Measurements from ENCODE around the gene SEC14L6. TPM values are rescaled to one million over a fixed set of nuclear protein-coding genes. Genes with fewer than 3 reads are reported as not detected.

SEC14L6 gene
- total RNA-seq, 4 donors from 2014 or later: 1.2 to 1.5 (median 1.4) TPM; not detected in 1

DNA sequence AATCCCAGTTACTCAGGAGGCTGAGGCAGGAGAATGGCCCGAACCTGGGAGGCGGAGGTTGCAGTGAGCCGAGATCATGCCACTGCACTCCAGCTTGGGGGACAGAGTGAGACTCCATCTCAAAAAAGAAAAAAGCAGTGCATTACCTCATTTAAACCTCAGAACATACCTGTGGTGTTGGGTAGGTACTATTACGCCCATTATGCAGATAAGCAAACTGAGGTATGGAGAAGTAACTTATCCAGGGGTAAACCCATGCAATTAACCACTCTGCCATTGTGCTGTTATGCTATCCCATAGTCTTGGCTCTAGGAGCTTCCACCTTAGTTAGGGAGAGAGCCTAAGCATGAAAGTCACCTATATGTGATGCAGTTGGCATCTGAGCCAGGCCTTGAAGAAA lies 72.4 kb downstream of the SEC14L6 start:
- WGBS: 97% methylated on average over 4 of the region's 4 CpGs
- Histone ChIP-seq H3K4me1 (no peaks in the 10 kb centered on the region), H3K9me3 (no peaks in the 10 kb centered on the region), H3K4me3 (no peak overlapping the region), H3K36me3 (no peaks in the 10 kb centered on the region), H3K27ac (replicated peaks in 1 of 4) (no peak overlapping the region), H3K27me3 (peaks cover 0 to 47% (median 0%) of the 10 kb centered on the region in 4 donors)
- intact Hi-C loops (cut with DNase I): no loop called here
- TF ChIP-seq EP300 (IDR thresholded peaks at IDR 0.05) (no peak), POLR2AphosphoS5 (IDR thresholded peaks at IDR 0.05) (no peak), POLR2A (IDR thresholded peaks at IDR 0.05; ENCODE audit: low read depth) (no peak)
- TF ChIP-seq, protein P1, sequence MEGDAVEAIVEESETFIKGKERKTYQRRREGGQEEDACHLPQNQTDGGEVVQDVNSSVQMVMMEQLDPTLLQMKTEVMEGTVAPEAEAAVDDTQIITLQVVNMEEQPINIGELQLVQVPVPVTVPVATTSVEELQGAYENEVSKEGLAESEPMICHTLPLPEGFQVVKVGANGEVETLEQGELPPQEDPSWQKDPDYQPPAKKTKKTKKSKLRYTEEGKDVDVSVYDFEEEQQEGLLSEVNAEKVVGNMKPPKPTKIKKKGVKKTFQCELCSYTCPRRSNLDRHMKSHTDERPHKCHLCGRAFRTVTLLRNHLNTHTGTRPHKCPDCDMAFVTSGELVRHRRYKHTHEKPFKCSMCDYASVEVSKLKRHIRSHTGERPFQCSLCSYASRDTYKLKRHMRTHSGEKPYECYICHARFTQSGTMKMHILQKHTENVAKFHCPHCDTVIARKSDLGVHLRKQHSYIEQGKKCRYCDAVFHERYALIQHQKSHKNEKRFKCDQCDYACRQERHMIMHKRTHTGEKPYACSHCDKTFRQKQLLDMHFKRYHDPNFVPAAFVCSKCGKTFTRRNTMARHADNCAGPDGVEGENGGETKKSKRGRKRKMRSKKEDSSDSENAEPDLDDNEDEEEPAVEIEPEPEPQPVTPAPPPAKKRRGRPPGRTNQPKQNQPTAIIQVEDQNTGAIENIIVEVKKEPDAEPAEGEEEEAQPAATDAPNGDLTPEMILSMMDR (IDR thresholded peaks at IDR 0.05): no peak
- no peak for DNase-seq (ENCODE audit: extremely low spot score)

DNA sequence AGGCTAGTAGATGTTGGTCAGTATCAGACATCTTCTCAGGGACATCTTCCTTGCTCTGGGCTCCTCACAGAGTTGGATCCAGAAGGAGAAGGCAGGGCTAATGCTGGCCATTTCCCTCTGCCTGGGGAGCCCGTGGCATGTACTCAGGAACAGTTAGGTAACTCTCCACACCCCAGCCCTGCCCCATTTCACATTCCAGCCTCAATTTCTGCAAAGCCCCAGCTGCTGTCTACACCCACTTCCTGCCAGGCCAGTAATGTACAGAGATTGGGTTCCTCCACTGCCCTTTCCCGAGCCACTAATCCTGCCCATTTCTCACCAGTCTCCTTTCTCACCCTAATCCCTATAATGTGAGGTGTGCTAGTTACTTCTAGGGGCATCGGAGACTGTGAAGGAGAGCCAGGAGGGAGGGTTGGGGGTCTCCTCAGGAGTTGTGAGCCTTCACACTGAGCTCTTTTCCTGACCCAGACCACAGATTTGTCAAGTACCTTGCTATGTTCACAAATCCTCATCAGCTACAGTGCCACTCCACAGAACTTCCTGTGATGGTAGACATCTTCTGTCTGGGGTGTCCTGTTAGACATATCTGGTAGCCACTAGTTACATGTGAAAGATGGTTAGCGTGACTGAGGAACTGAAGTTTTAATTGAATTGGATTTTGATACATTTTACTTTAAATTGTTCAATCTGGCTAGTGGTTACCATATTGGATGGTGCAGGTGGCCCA lies 73.4 kb downstream of the SEC14L6 start:
- Histone ChIP-seq H3K4me3 (no peak overlapping the region), H3K27me3 (peaks cover 0 to 47% (median 0%) of the 10 kb centered on the region in 4 donors), H3K36me3 (no peaks in the 10 kb centered on the region), H3K4me1 (no peaks in the 10 kb centered on the region), H3K27ac (replicated peaks in 1 of 4) (no peak overlapping the region), H3K9me3 (no peaks in the 10 kb centered on the region)
- WGBS: 70% methylated on average over 4 of the region's 4 CpGs
- no peak for DNase-seq (ENCODE audit: extremely low spot score)
- intact Hi-C loops (cut with DNase I): no loop called here
- no peak for TF ChIP-seq POLR2A (IDR thresholded peaks at IDR 0.05; ENCODE audit: low read depth)
- TF ChIP-seq EP300 (IDR thresholded peaks at IDR 0.05): no peak
- no peak for TF ChIP-seq POLR2AphosphoS5 (IDR thresholded peaks at IDR 0.05)
- TF ChIP-seq, protein P1 (IDR thresholded peaks at IDR 0.05): no peak

Other genes with a start within 250 kb of the SEC14L6 start
- 10 to 100 TPM; 29.5 to 40.3 (median 38.0) TPM for gene TBC1D10A, start 219.8 kb downstream of the SEC14L6 start, total RNA-seq
- gene SF3A1, start 189.8 kb downstream of the SEC14L6 start, total RNA-seq: 10 to 100 TPM; 32.8 to 85.8 (median 60.0) TPM
- gene CCDC157, start 189.7 kb downstream of the SEC14L6 start, total RNA-seq: 1 to 10 TPM; 1.5 to 2.5 (median 1.6) TPM
- gene RNF215, start 159.3 kb downstream of the SEC14L6 start, total RNA-seq: 10 to 100 TPM in 3 of 4 donors, 1 to 10 TPM in 1; 6.6 to 18.5 (median 15.0) TPM
- gene SEC14L2, start 149.7 kb downstream of the SEC14L6 start, total RNA-seq: 10 to 100 TPM in 2 of 4 donors, 1 to 10 TPM in 2; 3.3 to 16.7 (median 8.5) TPM
- 1 to 10 TPM; 1.2 to 7.1 (median 3.4) TPM for gene MTFP1, start 121.0 kb downstream of the SEC14L6 start, total RNA-seq
- gene SEC14L3, start 74.7 kb downstream of the SEC14L6 start, total RNA-seq: not detected
- not detected for gene SEC14L4, start 41.0 kb downstream of the SEC14L6 start, total RNA-seq
- gene GAL3ST1, start 27.9 kb upstream of the SEC14L6 start, total RNA-seq: 1 to 10 TPM; 1.2 to 3.2 (median 1.9) TPM
- gene PES1, start 45.2 kb upstream of the SEC14L6 start, total RNA-seq: 10 to 100 TPM; 28.2 to 55.7 (median 42.9) TPM
- gene TCN2, start 60.4 kb upstream of the SEC14L6 start, total RNA-seq: 10 to 100 TPM; 28.7 to 44.2 (median 40.2) TPM
- gene SLC35E4, start 89.0 kb upstream of the SEC14L6 start, total RNA-seq: 10 to 100 TPM in 2 of 4 donors, 1 to 10 TPM in 2; 4.2 to 14.1 (median 9.7) TPM
- gene DUSP18, start 121.1 kb upstream of the SEC14L6 start, total RNA-seq: 10 to 100 TPM in 2 of 4 donors, 1 to 10 TPM in 2; 6.5 to 11.5 (median 9.8) TPM
- 1 to 10 TPM in 3 of 4 donors, under 1 TPM in 1; 0.42 to 4.6 (median 2.9) TPM for gene OSBP2, start 148.1 kb upstream of the SEC14L6 start, total RNA-seq

Data from esophagus muscularis mucosa (tissue), 4 donors.